DMS153 treated with DMSO at 0.1 percent for 48 hours (cell line): ENCODE results near the gene RDM1.

ENCODE experiments used
- DNase-seq: peaks from one replicate; lab custom pipeline; 2025; ENCODE audit not compliant: unreplicated experiment; lab: John Stamatoyannopoulos, UW

RDM1 gene

GRCh38 chr17:35875072-35875799 lies 55.3 kb downstream of the RDM1 start:
- no peak for DNase-seq

GRCh38 chr17:35872196-35872980 lies 58.2 kb downstream of the RDM1 start:
- no peak for DNase-seq

GRCh38 chr17:35870906-35871819 lies 59.4 kb downstream of the RDM1 start:
- no peak for DNase-seq

GRCh38 chr17:35868737-35869136 lies 61.8 kb downstream of the RDM1 start, which contains the start of gene HEATR9:
Gene HEATR9, minus strand, starts transcription at chr17:35868891. Its CDS starts 149 bp downstream, at chr17:35868742.
- no peak for DNase-seq
